CD4-positive, alpha-beta T cell treated with Interleukin-4 for 4 hours (primary cell): ENCODE measurements around the gene CCDC197.

Source experiments
- DNase-seq: peaks from one replicate; pipeline ENCODE4 v3.0.0-alpha.2; 2020

Gene CCDC197

DNA sequence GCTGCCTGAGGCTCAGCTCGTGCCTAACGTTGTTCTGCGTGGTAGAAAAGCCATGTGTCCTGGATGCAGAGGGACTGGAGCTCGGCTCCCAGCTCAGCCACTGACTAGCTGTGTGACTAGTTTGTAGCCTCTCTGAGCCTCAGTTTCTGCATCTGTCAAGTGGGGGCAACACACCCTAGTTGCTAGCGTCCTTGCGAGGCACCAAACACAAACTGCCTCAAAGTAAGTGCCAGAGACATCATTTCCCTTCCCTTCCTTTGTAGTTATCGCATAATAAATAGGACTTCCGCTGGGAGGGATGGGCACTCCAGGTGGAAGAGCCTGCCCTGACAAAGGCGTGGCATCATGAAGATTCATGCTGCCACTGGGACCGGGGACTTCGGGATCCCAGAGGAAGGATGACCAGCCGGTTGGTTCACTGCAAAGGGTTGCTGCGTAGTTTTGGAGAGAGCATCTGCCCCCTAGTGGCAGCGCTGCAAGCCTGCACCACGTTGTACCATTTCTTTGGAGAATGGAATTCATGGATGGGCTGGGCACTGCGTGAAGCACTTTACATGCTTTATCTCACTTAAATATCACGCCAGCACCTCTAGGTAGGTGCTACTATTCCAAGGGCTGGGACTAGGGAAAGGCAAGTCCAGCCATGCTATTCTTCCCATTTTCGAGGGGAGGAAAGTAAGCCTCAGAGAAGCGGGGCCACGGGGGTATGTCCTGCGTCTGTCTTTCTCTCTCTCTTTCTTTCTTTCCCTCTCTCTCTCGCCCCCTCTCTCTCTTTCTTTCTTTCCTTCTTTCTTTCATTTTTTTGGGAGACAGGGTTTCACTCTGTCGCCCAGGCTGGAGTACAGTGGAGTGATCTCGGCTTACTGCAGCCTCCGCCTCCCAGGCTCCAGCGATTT is 4.6 kb downstream of the CCDC197 start:
- peak; percentile 65 for DNase-seq

DNA sequence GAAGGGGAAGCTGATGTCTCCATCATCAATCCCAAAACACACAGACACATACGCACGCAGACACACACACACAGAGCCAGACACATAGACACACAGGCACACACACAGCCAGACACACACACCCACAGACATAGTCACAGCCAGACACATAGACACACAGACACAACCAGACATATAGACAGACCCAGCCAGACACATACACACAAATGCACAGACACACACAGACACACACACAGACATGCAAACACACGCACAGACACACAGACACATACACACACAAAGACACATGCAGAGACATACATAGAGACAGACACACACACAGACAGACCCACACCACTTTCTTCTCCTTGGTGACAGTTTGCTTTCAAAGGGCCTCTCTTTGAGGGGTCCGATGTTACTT is 6.3 kb downstream of the CCDC197 start:
- DNase-seq = no peak

DNA sequence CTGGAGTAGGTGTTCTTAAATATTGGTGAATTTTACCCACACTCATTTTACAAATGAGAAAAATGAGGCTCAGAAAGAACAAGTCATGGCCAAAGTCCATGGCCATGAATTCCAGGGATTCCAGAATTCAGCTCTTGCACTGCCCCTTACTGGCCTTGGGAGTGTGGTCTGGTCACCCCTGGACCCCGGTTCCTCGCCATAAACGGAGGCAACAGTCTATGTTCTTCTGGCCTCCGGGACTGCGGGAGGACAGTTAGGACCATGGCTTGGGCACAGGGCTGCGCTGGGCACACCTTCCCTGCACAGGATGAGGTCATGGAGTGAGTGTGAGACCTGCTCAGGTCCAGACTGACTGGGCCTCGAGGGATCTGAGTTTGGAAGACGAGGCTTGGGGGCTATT is 6.9 kb downstream of the CCDC197 start:
- DNase-seq = no peak

GRCh38 chr14:94005324-94006073 is 8.4 kb downstream of the CCDC197 start:
- peak; percentile 22 for DNase-seq

GRCh38 chr14:94008234-94008633 is 11.1 kb downstream of the CCDC197 start:
- peak; percentile 24 for DNase-seq

GRCh38 chr14:94009767-94010166 is 12.7 kb downstream of the CCDC197 start:
- peak; percentile 13 for DNase-seq

GRCh38 chr14:94010625-94011024 is 13.5 kb downstream of the CCDC197 start:
- DNase-seq = no peak

DNA sequence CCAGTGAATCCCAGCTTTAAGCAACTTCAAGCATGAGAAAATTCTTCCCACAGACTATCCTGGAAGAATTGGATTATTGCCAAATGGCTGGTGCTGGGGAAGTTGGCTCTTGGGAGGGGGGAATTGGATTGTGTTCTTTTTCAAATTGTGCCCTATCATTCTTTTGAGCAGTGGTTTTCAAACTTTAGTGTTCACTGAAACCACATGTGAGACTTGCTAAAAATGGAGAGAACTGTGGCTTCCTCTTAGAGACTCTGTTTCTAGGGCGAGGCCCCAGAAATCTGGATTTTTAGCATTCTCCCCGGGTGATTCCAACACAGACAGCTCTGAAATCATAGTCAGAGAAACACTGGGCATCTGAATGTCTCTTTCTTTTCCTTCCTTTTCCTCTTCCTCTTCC is 14.7 kb downstream of the CCDC197 start:
- peak; percentile 58 for DNase-seq

- DNase-seq = no peak
Observed at GRCh38 chr14:94014382-94014781, 17.3 kb downstream of the CCDC197 start.

DNA sequence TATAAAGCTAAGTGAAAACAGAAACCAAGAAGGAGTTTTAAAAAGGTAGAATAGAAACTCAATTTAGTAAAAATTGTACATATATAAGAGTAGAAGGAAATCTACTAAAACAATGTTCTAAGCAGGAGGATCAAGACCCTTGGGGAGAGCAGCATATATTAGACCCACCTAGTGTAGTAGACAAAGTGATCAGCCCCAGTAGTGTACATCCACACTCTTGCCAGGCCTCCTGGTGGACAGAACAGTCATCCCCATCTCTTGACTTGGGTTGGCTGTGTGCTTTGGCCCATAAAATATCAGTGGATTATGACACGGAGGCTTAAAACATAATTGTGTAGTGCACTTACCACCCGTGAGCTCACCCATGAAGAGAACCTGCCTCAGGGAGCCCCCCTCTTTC is 18.1 kb downstream of the CCDC197 start:
- DNase-seq = no peak

DNA sequence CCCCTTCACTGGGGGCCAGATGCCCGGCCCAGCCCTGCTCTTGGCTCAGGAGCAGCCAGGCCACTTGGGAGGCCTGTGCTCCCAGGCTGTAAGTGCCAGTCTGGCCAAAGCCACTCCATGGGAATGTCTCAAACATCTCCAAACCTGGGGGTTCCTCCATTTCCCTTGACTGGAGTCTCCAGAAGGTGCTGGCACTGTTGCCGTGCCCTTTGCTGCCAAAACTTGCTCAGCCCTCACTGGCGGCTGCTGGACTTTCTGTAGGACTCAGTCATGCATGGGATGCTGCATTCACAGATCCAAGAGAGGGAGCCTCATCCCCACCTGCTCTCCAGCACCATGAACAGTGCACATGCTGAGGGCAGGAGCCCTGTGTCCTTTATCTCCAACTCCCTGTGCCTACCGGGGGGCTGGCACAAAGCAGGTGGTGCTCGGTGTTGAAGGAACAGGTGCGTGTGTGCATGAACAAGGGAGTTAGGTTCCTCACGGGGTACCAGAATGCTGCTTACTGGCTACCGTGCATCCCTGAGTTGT is 19.4 kb downstream of the CCDC197 start:
- DNase-seq = no peak

- no peak for DNase-seq
Observed at GRCh38 chr14:94018308-94018707, 21.2 kb downstream of the CCDC197 start.

DNA sequence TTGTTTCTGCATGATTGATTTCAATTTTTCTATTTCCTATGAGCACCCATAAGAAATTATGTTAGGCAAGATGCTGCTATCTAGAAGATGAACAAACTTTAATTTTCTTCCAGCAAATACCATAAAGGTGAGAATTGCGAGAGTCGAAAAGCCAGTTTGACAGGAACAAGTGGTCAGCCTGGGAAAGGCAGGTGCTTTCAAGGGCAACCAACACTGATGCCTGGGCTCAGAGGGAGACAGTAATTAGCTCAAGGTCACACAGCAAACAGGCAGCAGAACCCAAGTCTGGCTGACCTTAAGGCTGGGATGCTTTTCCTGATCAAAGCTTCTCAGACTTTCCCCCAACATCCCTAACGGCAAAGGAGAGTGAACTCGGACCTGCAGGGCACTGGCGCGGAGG is 22.2 kb downstream of the CCDC197 start:
- DNase-seq = no peak

DNA sequence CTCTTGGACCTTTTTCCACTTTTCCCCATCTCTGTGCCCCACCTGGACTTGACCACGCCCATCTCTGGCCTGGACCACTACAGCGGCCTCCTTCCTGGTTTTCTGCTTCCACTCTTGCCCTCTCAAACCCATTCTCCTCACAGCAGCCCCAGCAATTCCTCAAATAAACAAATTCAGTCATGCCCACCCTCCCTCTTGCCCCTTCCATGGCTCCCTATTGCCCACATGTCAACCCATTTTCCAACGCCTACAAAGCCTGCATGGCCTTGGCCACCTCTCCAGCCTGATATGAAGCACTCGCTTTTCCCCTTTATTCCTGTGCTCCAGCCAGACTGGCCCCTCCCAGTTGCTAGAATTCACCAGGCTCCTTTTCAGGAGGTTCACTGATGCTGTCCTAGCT is 23.2 kb downstream of the CCDC197 start:
- no peak for DNase-seq

DNA sequence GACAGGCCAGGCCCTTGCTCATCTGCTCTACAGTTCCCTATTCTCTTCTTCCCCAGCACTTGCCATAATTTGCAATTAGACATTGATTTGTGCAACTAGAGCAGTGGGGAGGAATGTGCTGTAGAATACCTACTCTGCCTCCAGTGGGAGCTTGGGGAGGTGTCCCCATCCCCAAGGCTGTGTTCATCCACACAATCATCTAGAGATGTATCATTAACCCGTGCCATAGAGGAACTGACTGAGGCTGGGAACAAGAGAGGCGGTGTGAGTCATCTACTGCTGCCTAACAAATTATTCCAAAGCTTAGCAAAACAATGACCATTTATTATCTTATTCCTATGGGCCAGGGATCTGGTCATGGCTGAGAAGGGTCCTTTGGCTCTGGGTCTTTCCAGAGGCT is 23.9 kb downstream of the CCDC197 start:
- no peak for DNase-seq

DNA sequence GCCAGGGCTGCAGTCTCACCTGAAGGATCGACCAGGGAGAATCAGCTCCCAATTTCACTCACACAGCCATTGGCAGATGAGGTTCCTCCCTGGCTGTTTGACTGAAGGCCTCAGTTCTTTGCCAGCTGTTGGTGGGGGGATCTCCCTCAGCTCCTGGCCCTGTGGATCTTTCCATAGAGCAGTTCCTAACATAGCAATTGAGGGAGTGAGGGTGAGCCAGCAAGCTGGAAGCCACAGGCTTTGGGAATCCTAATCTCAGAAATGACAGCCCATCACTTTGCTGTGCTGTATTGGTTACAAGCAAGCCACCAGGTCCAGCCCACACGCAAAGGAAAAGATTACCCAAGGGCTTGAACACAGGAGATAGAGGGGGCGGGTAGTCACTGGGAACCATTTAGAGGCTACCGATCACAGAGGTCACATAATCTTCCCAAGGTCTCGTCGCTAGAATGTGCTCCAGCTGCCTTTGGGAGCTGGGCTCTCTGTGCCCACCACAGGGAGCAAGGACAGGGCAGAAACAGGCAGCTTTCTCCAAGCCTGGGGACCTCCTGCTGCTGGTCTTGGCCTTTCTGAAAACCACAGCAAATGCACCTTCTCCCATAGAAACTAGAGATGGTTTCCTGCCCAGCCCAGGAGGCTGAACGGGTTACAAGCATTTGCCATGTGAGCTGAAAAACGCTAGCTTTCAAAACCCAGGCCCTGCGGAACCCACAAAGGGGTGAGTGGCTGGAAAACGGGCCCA is 24.5 kb downstream of the CCDC197 start:
- no peak for DNase-seq

DNA sequence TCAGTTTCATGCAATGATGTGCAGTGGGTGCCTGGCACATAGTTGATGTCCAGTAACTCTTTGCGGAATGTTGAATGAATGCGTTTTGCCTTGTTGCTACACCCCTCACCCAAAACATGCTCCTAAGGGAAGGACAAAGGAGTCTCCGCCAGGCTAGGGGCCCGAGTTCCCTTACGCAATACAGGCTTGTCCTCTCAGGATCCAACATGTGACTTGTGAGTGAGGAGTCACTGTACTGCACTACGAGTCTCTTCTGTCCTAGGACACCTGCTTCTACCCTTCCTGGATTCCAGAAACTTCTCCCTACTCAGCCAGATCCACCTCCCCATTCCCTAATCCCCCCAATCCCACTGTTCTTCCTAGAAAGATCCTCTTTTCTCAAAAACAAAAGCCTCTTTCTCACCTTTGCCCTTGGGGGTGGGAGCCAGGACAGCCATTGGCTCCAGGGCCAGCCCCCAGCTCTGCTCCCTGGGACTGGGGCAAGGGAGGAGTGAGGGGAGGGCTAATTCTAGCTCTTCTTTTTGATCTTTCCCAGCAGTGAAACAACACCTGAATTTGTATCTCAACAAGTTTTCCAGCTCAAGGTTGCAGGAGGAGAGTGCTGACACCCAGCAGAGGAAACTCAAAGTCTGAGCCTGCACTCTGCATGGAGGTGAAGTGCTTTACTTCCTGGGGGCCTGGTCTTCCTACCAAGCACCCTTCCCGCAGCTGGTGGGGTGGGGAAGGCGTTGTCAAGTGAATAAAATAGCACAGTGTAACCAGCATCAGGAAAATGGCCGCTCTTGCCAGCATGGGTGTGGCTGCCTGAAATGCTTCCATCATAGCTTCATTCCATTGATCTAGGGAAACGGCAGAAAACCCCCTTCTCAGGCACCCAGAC is 25.7 kb downstream of the CCDC197 start:
- no peak for DNase-seq

DNA sequence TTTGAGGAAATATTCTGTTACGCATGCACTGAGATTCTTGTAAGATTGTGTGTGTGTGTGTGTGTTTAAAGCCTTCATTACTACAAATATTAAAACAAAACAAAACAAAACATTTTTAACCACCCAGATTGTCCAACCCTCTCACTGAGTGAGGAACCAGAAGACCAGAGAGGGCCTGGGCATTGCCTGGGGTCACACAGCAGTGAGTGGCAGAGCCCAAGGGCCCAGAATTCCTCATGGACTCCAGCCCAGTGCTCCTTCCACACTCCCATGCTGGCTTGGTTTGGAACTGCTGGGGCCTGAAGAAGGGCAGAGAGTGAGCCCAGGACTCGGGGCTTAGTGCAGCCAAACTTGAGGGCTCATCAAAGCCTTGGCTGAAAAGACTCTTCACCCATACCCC is 27.4 kb downstream of the CCDC197 start:
- no peak for DNase-seq

GRCh38 chr14:94025720-94026119 is 28.6 kb downstream of the CCDC197 start:
- DNase-seq = no peak

- peak; percentile 98 for DNase-seq
Observed at GRCh38 chr14:94026173-94026888, 29.2 kb downstream of the CCDC197 start, which contains the start of gene OTUB2. OTUB2 (plus strand) TSS chr14:94026340; CDS start chr14:94026538, 198 bp downstream.

- no peak for DNase-seq
Observed at GRCh38 chr14:94026889-94027469, 29.9 kb downstream of the CCDC197 start.
